Left lung (tissue), 10 donors: Measurements from ENCODE around the gene STK24. TPM values are rescaled to one million over a fixed set of nuclear protein-coding genes. Genes with fewer than 3 reads are reported as not detected.

Experiments used
- ATAC-seq: fragments of 200-7000 bp; cut with Tn5 transposase; one replicate; pipeline ENCODE4 v1.9.1; 2020; ENCODE audit warnings: moderate library complexity
- DNase-seq, 4 donors: peaks; one replicate each; pipeline ENCODE4 v3.0.0-alpha.2; 2013 to 2020
- H3K27ac ChIP-seq, 2 donors: fragments of 200-600 bp; sonication (generic) in 1 of 2; one replicate each; pipeline versions ENCODE4 v1.5.0 to v1.8.0; 2020 to 2021
- H3K27me3 ChIP-seq, 2 donors: fragments of 200-600 bp; sonication (generic) in 1 of 2; one replicate each; pipeline versions ENCODE4 v1.5.0 to v1.8.0; 2020 to 2021
- H3K36me3 ChIP-seq, 2 donors: fragments of 200-600 bp; sonication (generic) in 1 of 2; one replicate each; pipeline versions ENCODE4 v1.5.0 to v1.8.0; 2020 to 2021
- H3K4me1 ChIP-seq, 2 donors: fragments of 200-600 bp; one replicate each; pipeline ENCODE4 v1.8.0; 2021
- H3K4me3 ChIP-seq, 2 donors: fragments of 200-600 bp; sonication (generic) in 1 of 2; one replicate each; pipeline versions ENCODE4 v1.5.0 to v1.8.0; 2020 to 2021; ENCODE audit warnings: mild to moderate bottlenecking in 1 of 2
- H3K9me3 ChIP-seq, 2 donors: fragments of 200-600 bp; sonication (generic) in 1 of 2; one replicate each; pipeline versions ENCODE4 v1.5.0 to v1.8.0; 2020 to 2021
- intact Hi-C, 2 donors: fragments of 100-400 bp; cut with DNase I; formaldehyde crosslinking; loops; one replicate each; pipeline versions ENCODE4 v1.11.2 to v1.14.2; 2022
- polyA plus RNA-seq, 6 donors: library from polyadenylated mRNA; unstranded; fragments of 120-200 nt; gene quantifications; one replicate each; pipeline ENCODE4 v1.2.1, GENCODE V29; 2013; ENCODE audit not compliant: insufficient read length in 6 of 6
- total RNA-seq, 2 donors: library from RNA; stranded (reverse); fragmentation: NEBNext Ultra II Directional; extraction: Animal tissue kit (Norgen Biotek cat#: 25700); gene quantifications; one replicate each; pipeline ENCODE4 v1.2.1, GENCODE V29; 2021
- TF ChIP-seq, protein P1 (sequence below), 2 donors: fragments of 200-600 bp; sonication (generic) in 1 of 2; IDR thresholded peaks; one replicate each; pipeline versions ENCODE4 v1.5.0 to v1.8.0; 2021; ENCODE audit warnings: antibody characterized with exemption in 2 of 2
- donor health status: DM: no; HTN: yes; CAD: no.
- donor health status: DM: no; HTN: no; CAD: no.

Gene STK24
- total and polyA plus RNA-seq, 8 donors: 65.6 to 84.0 (median 75.0) TPM

DNA sequence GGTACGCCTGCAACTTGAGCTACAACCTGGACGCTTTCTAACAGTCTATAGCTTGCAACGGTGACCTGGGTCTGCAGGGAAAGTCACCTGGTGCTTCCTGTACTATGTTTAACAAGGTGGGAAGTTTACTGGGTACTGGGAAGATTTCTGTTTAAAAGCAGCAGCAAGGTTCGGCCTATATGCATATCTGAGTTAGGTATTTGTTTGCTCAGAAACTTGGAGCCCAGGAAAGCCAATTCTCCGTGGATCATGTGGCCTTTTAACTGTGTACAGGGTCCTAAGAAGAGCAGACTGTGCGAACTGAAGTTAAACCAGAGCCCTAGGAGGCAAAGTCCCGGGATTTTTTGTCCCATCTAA lies 103.1 kb downstream of the STK24 start:
- Histone ChIP-seq H3K4me1 (peaks cover 6 to 50% of the 10 kb centered on the region in 2 donors), H3K36me3 (peaks cover 0 to 46% of the 10 kb centered on the region in 2 donors), H3K9me3 (no peaks in the 10 kb centered on the region), H3K4me3 (no peak overlapping the region), H3K27me3 (no peaks in the 10 kb centered on the region), H3K27ac (no peak overlapping the region)
- intact Hi-C loops: loop anchor here in 1 of 2 donors (10.0 kb wide), 1 partner anchor 101 kb away; the partner anchor contains the start of gene STK24
- TF ChIP-seq, protein P1, sequence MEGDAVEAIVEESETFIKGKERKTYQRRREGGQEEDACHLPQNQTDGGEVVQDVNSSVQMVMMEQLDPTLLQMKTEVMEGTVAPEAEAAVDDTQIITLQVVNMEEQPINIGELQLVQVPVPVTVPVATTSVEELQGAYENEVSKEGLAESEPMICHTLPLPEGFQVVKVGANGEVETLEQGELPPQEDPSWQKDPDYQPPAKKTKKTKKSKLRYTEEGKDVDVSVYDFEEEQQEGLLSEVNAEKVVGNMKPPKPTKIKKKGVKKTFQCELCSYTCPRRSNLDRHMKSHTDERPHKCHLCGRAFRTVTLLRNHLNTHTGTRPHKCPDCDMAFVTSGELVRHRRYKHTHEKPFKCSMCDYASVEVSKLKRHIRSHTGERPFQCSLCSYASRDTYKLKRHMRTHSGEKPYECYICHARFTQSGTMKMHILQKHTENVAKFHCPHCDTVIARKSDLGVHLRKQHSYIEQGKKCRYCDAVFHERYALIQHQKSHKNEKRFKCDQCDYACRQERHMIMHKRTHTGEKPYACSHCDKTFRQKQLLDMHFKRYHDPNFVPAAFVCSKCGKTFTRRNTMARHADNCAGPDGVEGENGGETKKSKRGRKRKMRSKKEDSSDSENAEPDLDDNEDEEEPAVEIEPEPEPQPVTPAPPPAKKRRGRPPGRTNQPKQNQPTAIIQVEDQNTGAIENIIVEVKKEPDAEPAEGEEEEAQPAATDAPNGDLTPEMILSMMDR (IDR thresholded peaks at IDR 0.05): no peak
- DNase-seq: no peak
- no peak for ATAC-seq

DNA sequence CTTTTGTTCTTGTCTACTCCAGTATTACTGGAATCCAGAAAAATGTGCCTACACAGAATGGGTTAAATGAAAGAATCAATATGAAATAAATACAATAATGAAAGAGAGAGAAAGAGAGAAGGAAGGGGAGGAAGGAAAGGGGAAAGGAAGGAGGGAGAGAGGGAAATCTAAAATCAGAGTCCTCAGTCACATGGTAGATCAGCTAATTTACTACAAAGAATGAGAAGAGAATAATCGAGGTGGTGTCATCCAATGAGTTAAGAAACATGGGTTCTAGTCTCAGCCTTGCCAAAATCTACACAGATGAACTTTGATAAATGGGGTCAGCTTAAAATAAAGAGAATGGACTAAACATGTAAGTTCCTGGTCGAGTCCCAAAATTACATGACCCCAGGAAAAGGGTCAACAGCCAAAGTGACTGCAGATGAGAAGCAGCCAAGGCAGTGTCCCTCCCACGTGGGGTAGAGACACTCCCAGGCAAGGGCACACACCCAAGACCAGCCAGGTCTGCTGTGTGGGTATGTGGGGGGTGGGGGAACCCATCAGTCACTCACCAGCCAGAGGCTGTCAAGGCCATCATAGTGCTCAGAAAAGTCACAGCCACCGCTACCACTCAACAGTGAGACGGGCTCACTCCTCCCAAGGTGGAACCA lies 103.6 kb downstream of the STK24 start:
- DNase-seq (no peak), ATAC-seq (peak; percentile 18)
- Histone ChIP-seq H3K36me3 (peaks cover 0 to 51% of the 10 kb centered on the region in 2 donors), H3K4me1 (peaks cover 6 to 45% of the 10 kb centered on the region in 2 donors), H3K27ac (no peak overlapping the region), H3K4me3 (no peak overlapping the region), H3K27me3 (no peaks in the 10 kb centered on the region), H3K9me3 (no peaks in the 10 kb centered on the region)
- intact Hi-C loops: loop anchor here in 1 of 2 donors (10.0 kb wide), 1 partner anchor 102 kb away; the partner anchor contains the start of gene STK24
- TF ChIP-seq, protein P1 (IDR thresholded peaks at IDR 0.05): no peak

DNA sequence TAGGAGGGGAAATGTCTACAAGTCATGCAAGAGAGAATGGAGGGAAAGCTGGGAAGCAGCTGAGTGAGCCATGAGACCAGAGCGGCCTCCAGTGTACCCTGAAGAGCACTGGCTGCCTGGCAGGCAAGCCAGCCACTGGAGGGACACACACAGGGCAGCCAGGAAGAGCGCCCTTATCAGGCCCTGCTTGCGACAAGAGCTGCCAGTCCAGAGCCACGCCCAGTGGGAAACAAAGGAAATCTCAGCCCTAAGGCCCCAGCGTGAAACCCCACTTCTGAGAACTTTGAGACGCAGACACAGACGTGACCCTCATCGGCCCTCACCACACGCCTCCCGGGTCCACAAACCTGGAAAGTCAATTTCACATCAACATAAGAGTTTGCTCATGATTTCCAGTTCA lies 105.0 kb downstream of the STK24 start:
- Histone ChIP-seq H3K4me1 (peaks cover 6 to 36% of the 10 kb centered on the region in 2 donors), H3K36me3 (peaks cover 0 to 64% of the 10 kb centered on the region in 2 donors), H3K4me3 (no peak overlapping the region), H3K27me3 (no peaks in the 10 kb centered on the region), H3K27ac (peak overlapping the region in 1 of 2 donors; percentile 18), H3K9me3 (no peaks in the 10 kb centered on the region)
- intact Hi-C loops: loop anchor here in 1 of 2 donors (10.0 kb wide), 1 partner anchor 103 kb away; the partner anchor contains the start of gene STK24
- peak in 2 of 4 donors; percentile 51 to 57 for DNase-seq
- TF ChIP-seq, protein P1 (IDR thresholded peaks at IDR 0.05): no peak
- peak; percentile 86 for ATAC-seq

DNA sequence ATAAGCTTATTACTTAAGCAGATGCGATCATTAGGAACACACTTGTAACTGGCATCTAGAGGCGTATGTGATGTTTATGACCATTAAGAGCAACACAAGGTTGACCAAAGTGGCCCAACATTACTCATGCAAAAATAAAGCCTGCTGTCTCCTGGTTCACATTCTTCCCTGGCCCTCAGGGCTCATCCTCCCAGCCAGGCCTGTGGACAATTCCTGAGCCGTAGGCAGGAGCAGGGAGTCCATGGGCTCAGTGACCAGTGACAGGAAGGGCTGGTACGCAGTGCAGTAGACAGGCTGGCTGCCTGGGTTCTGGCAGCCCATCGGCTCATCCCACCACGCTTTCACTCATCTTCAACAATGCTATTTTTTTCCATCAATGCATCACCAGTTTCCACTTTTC lies 106.0 kb downstream of the STK24 start:
- H3K4me3 ChIP-seq: no peak overlapping the region
- TF ChIP-seq, protein P1 (IDR thresholded peaks at IDR 0.05): no peak
- peaks cover 0 to 26% of the 10 kb centered on the region in 2 donors for H3K4me1 ChIP-seq
- intact Hi-C loops: loop anchor here in 1 of 2 donors (10.0 kb wide), 1 partner anchor 104 kb away; the partner anchor contains the start of gene STK24
- no peak overlapping the region for H3K27ac ChIP-seq
- ATAC-seq: no peak
- no peaks in the 10 kb centered on the region for H3K9me3 ChIP-seq
- no peaks in the 10 kb centered on the region for H3K27me3 ChIP-seq
- DNase-seq: no peak
- H3K36me3 ChIP-seq: peaks cover 0 to 71% of the 10 kb centered on the region in 2 donors

DNA sequence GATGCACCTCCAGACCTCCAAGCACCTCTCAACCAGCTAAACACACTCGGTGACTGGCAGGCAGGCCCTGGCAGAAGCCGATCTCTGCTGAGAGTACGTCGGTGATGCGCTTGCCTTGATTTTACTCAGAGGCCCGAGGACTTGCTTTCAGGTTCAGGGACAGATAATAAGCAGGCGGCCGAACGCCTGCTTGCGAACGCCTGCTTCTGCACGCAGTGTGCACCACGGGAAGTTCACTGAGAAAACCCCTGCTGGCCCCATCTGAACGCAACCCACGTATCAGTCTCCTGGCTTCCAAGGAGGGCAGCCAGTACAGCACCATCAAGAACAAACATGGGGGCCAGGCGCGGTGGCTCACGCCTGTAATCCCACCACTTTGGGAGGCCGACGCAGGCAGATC lies 108.0 kb downstream of the STK24 start:
- ATAC-seq (no peak), DNase-seq (no peak)
- Histone ChIP-seq H3K4me3 (no peak overlapping the region), H3K4me1 (peaks cover 0 to 11% of the 10 kb centered on the region in 2 donors), H3K9me3 (no peaks in the 10 kb centered on the region), H3K36me3 (peaks cover 0 to 79% of the 10 kb centered on the region in 2 donors), H3K27ac (no peak overlapping the region), H3K27me3 (no peaks in the 10 kb centered on the region)
- TF ChIP-seq, protein P1 (IDR thresholded peaks at IDR 0.05): no peak
- intact Hi-C loops: no loop called here
